ENCODE data around the gene MGMT.

GRCh38 chr10:129683519-129683918 is 216.5 kb downstream of the MGMT start:
- TF ChIP-seq CTCF (IDR thresholded peaks at IDR 0.05; ENCODE audit: low read length) (no peak), EZH2 (IDR thresholded peaks at IDR 0.05; ENCODE audit: borderline replicate concordance, low read length) (no peak)

All from OCI-LY1 (cell line).